ENCODE data around the gene SSH2. TPM values are rescaled to one million over a fixed set of nuclear protein-coding genes. Genes with fewer than 3 reads are reported as not detected.
A peak's percentile ranks its signal among the peaks of the same experiment; 100 is the strongest.

SSH2 gene
- total RNA-seq, 2 donors from 2014 or later, result 28.1 to 28.2 TPM

DNA sequence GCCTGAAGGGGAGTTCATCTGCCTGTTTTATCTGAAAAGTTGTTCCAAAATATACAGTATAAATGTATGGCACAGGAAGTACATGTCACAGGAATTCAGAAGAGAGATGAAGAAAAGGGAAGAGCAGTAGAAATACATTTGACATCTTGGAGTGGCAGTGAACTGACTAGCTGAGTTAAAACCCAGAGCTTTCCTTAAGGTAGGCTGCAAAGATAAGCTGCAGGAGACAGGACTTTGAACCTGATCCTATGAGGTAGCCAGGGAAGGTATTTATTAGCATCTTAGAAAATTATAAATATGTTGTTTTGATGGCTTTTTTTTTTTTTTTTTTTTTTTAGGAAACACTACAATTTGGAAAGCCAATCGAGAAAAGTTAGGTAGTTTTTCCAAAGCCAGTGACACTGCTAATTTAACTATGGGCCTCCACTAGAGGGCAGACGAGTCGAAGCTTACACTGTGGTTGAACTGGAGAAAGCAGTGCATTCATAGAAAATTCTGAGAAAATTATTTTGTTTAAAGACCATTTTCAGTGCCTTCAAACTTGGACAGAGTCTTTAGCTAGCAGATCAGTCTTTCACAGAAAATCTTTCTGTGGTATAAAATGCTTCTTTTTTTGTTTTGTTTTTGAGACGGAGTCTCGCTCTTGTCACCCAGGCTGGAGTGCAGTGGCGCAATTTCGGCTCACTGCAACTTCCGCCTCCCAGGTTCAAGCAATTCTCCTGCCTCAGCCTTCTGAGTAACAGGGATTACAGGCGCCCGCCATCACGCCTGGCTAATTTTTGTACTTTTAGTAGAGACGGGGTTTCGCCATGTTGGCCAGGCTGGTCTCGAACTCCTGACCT, 122.3 kb downstream of the SSH2 start:
- Histone ChIP-seq H3K27me3 (no peaks in the 10 kb centered on the region), H3K4me3 (no peak overlapping the region), H3K9ac (ENCODE audit: low read depth in 2 of 2, low read length in 2 of 2) (peak overlapping the region in 1 of 2 donors; percentile 19), H3K27ac (no peak overlapping the region), H3K4me1 (no peaks in the 10 kb centered on the region), H3K9me3 (no peaks in the 10 kb centered on the region), H3K36me3 (no peaks in the 10 kb centered on the region)
- peak; percentile 75 for TF ChIP-seq CTCF (IDR thresholded peaks at IDR 0.05)
- peak; percentile 82 for DNase-seq
- intact Hi-C loops (cut with DNase I), result loop anchor here (1.0 to 10.0 kb wide), 3 partner anchors 123 to 215 kb away; partner anchors contain the start of gene SSH2

DNA sequence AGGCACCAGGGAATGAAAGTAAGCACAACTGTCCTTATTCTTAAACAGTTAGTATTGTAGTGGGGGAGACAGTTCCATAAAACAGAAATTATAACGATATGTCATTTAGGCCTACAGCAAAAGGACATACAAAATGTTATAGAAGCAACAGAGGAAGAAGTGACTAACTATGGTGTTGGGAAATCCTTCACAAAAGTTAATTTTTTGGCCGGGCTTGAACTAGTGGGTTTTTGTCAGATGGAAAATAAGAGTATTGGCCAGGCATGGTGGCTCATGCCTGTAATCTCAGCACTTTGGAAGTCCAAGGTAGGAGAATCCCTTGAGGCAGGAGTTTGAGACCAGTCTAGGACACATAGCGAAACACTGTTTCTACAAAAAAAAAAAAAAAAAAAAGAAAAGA, 127.8 kb downstream of the SSH2 start:
- Histone ChIP-seq H3K27ac (no peak overlapping the region), H3K27me3 (no peaks in the 10 kb centered on the region), H3K4me1 (no peaks in the 10 kb centered on the region), H3K9ac (ENCODE audit: low read depth in 2 of 2, low read length in 2 of 2) (no peak overlapping the region), H3K36me3 (no peaks in the 10 kb centered on the region), H3K9me3 (no peaks in the 10 kb centered on the region), H3K4me3 (no peak overlapping the region)
- TF ChIP-seq CTCF (IDR thresholded peaks at IDR 0.05), result no peak
- no peak for DNase-seq
- intact Hi-C loops (cut with DNase I), result loop anchor here (10.0 kb wide), 1 partner anchor 203 kb away; no protein-coding TSS in a partner anchor

DNA sequence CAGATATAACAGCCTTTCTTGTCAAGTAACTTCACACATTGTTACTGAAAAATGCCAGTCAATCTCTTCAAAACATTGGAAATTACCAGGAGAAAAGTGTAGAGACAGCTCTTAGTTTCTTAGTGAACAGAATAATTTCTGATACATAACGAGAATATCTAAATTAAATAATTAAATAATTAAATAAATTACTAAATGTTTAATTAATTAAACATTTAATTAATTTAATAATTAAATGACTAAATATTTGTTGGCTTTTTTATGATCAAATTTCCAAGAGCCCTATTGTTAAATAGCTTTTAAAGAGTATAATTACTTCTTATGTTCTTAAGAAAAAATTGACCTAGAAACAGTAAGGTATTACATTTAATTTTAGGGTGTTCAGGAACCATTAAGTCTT, 129.6 kb downstream of the SSH2 start:
- intact Hi-C loops (cut with DNase I), result loop anchor here (10.0 kb wide), 1 partner anchor 204 kb away; no protein-coding TSS in a partner anchor

GRCh38 chr17:29796652-29797051, 133.4 kb downstream of the SSH2 start:
- H3K27me3 ChIP-seq, result no peaks in the 10 kb centered on the region
- intact Hi-C loops (cut with DNase I), result no loop called here
- no peaks in the 10 kb centered on the region for H3K36me3 ChIP-seq
- DNase-seq, result no peak
- H3K27ac ChIP-seq, result no peak overlapping the region
- H3K9ac ChIP-seq (ENCODE audit: low read depth in 2 of 2, low read length in 2 of 2), result no peak overlapping the region
- H3K9me3 ChIP-seq, result no peaks in the 10 kb centered on the region
- no peak overlapping the region for H3K4me3 ChIP-seq
- no peak for TF ChIP-seq CTCF (IDR thresholded peaks at IDR 0.05)
- H3K4me1 ChIP-seq, result no peaks in the 10 kb centered on the region

More for the DNA sequence above, 129.6 kb downstream of the SSH2 start:
- H3K36me3 ChIP-seq, result no peaks in the 10 kb centered on the region
- H3K4me1 ChIP-seq, result no peaks in the 10 kb centered on the region
- no peak overlapping the region for H3K27ac ChIP-seq
- no peaks in the 10 kb centered on the region for H3K9me3 ChIP-seq
- no peak overlapping the region for H3K9ac ChIP-seq (ENCODE audit: low read depth in 2 of 2, low read length in 2 of 2)
- no peaks in the 10 kb centered on the region for H3K27me3 ChIP-seq
- no peak for TF ChIP-seq CTCF (IDR thresholded peaks at IDR 0.05)
- no peak for DNase-seq
- no peak overlapping the region for H3K4me3 ChIP-seq

GRCh38 chr17:29793501-29793900, 136.5 kb downstream of the SSH2 start:
- no peaks in the 10 kb centered on the region for H3K4me1 ChIP-seq
- no peaks in the 10 kb centered on the region for H3K9me3 ChIP-seq
- H3K27ac ChIP-seq, result no peak overlapping the region
- no peaks in the 10 kb centered on the region for H3K27me3 ChIP-seq
- H3K36me3 ChIP-seq, result no peaks in the 10 kb centered on the region
- no peak overlapping the region for H3K4me3 ChIP-seq
- intact Hi-C loops (cut with DNase I), result no loop called here
- H3K9ac ChIP-seq (ENCODE audit: low read depth in 2 of 2, low read length in 2 of 2), result no peak overlapping the region
- no peak for TF ChIP-seq CTCF (IDR thresholded peaks at IDR 0.05)
- no peak for DNase-seq
